Activated CD4-positive, alpha-beta T cell treated with anti-CD3 and anti-CD28 coated beads, Interleukin-2, amount 50 U/mL, for 4 hours (primary cell): ENCODE results near the gene NDUFAF2.
"Not testable (repeated sequence)": the region's sequence is repeated elsewhere in the genome, so short reads cannot be mapped to it uniquely, and the experiment has no call there.

ENCODE experiments used
- DNase-seq, 2 experiments: peaks; one replicate each; pipeline ENCODE4 v3.0.0-alpha.2; 2020

The NDUFAF2 gene

DNA sequence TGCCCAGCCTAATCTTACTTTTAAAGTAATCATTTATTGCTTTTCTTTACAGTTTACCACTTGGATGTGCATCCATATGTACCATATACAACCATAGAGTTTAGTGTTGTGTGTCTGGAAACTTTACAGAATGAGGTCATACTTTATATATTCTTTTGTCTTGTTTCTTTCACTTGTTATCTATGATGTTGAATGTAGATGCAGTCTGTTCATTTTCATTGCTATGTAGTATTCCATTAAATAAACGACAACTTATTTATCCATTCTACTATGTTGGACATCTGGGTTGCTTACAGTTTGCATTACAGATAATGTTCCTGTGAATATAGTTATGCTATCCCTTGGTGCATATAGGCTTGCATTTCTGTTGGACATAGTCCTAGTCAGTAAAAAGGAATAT is 238.5 kb downstream of the NDUFAF2 start:
- DNase-seq, result no peak

DNA sequence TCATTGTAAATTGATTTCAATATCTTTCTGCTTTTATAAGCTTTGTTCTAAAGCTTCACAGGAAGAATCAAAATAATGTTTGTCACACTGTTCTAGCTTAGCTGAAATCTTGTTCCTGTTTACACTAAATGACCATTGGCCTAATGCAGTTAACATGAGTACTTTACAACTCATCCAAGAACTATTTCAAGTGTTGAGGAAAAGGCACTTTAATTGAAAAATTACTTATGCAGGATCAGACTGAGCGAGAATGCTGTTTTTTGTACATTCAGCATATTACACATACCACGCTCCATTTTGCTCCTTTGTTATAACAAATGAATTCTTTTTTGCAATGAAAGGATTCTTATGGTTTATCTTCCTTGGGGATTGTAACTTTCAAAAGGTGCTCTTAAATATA is 239.7 kb downstream of the NDUFAF2 start:
- DNase-seq, result no peak

GRCh38 chr5:61186634-61187033 is 241.6 kb downstream of the NDUFAF2 start:
- DNase-seq, result no peak

DNA sequence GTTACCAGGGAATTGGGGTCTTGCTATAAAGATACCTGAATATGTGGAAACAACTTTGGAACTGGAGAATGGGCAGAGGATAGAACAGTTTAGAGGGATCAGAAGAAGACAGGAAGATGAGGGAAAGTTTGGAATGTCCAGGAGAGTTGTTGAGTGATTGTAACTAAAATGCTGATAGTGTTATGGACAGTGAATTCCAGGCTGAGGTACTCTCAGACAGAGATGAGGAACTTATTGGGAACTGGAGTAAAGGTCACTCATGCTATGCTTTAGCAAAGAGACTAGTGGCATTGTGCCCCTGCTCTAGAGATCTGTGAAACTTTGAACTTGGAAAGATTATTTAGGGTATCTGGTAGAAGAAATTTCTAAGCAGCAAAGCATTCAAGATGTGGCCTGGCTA is 242.3 kb downstream of the NDUFAF2 start:
- DNase-seq, result not testable (repeated sequence)

GRCh38 chr5:61187826-61188225 is 242.8 kb downstream of the NDUFAF2 start:
- not testable (repeated sequence) for DNase-seq

GRCh38 chr5:61198606-61199005 is 253.6 kb downstream of the NDUFAF2 start:
- DNase-seq, result no peak

- no peak for DNase-seq
Measured at GRCh38 chr5:61200582-61201155, 255.7 kb downstream of the NDUFAF2 start.

DNA sequence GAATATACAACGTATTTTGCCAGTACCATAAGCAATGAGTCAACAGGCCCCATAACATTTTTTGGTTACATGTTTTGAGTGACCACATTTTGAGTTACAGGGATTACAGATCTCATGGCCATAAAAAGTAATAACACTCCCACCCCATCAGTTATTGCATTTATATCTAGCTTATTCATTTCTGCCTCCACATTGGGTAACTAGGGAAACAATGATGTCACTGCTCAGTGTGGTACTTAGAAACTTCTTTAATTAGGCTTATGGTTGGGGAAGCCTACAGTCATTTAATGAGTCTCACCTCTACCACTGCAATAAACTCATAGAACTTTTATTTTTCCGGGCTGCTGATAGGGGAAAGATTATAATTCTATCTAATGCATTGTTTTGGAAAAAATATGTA is 257.2 kb downstream of the NDUFAF2 start:
- DNase-seq, result no peak
